GM21737 (cell line): ENCODE measurements around the gene ACTR3.

Source experiments
- ATAC-seq: cut with Tn5 transposase; IDR thresholded peaks from one replicate; pipeline ENCODE4 v1.9.1; 2021; ENCODE audit warnings: mild to moderate bottlenecking, moderate library complexity; ENCODE audit not compliant: unreplicated experiment

Gene ACTR3

GRCh38 chr2:113996671-113997594, 107.0 kb downstream of the ACTR3 start:
- no peak for ATAC-seq

- ATAC-seq, result no peak
These were observed 111.3 kb downstream of the ACTR3 start for GRCh38 chr2:114001152-114001551.

GRCh38 chr2:114001937-114002336, 112.0 kb downstream of the ACTR3 start:
- no peak for ATAC-seq

GRCh38 chr2:114005110-114005783, 115.4 kb downstream of the ACTR3 start:
- ATAC-seq, result no peak

- no peak for ATAC-seq
These were observed 116.6 kb downstream of the ACTR3 start for GRCh38 chr2:114006460-114006859.

GRCh38 chr2:114007436-114007835, 117.5 kb downstream of the ACTR3 start:
- no peak for ATAC-seq

GRCh38 chr2:114008720-114009119, 118.8 kb downstream of the ACTR3 start:
- no peak for ATAC-seq

GRCh38 chr2:114009205-114009944, 119.5 kb downstream of the ACTR3 start:
- no peak for ATAC-seq

GRCh38 chr2:114010001-114010400, 120.1 kb downstream of the ACTR3 start:
- ATAC-seq, result no peak

GRCh38 chr2:114011713-114012112, 121.8 kb downstream of the ACTR3 start:
- ATAC-seq, result no peak
